Fibroblast of lung (primary cell): Measurements from ENCODE around the gene C2orf74.
"Not testable (repeated sequence)": the region's sequence is repeated elsewhere in the genome, so short reads cannot be mapped to it uniquely, and the experiment has no call there.

ENCODE experiments used
- CTCF ChIP-seq, 2 donors: IDR thresholded peaks in 1 of 2; conservative IDR thresholded peaks in 1 of 2; 1 replicate in 1 of 2; 2 replicates in 1 of 2; pipeline ENCODE4 v1.5.1; 2011 to 2012; ENCODE audit warnings: low read length in 2 of 2, control low read depth in 1 of 2, inconsistent platforms in 1 of 2, low read depth in 1 of 2, mild to moderate bottlenecking in 1 of 2
- EZH2 ChIP-seq: IDR thresholded peaks from 2 replicates; pipeline ENCODE4 v1.5.1; 2012; ENCODE audit warnings: low read length, control low read depth, mild to moderate bottlenecking; ENCODE audit errors: missing control alignments

DNA sequence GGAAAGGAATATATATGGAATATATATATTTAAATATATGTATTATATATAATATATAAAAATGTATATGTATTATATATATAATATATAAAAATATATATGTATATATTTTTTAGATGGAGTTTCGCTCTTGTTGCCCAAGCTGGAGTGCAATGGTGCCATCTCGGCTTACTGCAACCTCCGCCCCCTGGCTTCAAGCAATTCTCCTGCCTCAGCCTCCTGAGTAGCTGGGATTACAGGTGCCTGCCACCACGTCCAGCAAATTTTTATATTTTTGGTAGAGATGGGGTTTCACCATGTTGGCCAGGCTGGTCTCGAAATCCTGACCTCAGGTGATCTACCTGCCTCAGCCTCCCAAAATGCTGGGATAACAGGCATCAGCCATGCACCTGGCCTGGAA lies 13.9 kb upstream of the C2orf74 start:
- not testable (repeated sequence) for TF ChIP-seq EZH2; CTCF (conservative IDR thresholded peaks at IDR 0.05 in 1 of 2, IDR thresholded peaks at IDR 0.05 in 1 of 2; ENCODE audit: low read depth in 1 of 2, low read length in 2 of 2)
